Motor neuron (in vitro differentiated cells): ENCODE results near the gene ERF. TPM values are rescaled to one million over a fixed set of nuclear protein-coding genes. Genes with fewer than 3 reads are reported as not detected.
A peak's percentile ranks its signal among the peaks of the same experiment; 100 is the strongest.
"Not testable (repeated sequence)": the region's sequence is repeated elsewhere in the genome, so short reads cannot be mapped to it uniquely, and the experiment has no call there.

Experiments
- ATAC-seq, 8 experiments: fragments of 200-7000 bp; cut with Tn5 transposase; replicated peaks in 6 of 8; 2 replicates each; pipeline ENCODE4 v1.8.0; 2021; ENCODE audit warnings: mild to moderate bottlenecking in 8 of 8, moderate library complexity in 8 of 8
- H3K27ac ChIP-seq, 2 donors: fragments of 250-450 bp; sonication (Bioruptor Pico); 2 replicates each; pipeline ENCODE4 v1.9.0; 2021; ENCODE audit warnings: antibody characterized with exemption in 2 of 2, mild to moderate bottlenecking in 2 of 2, moderate library complexity in 1 of 2
- H3K4me1 ChIP-seq, 2 donors: fragments of 250-450 bp; sonication (Bioruptor Pico); replicated peaks in 1 of 2; 2 replicates each; pipeline ENCODE4 v1.6.1; 2021; ENCODE audit warnings: antibody characterized with exemption in 2 of 2, mild to moderate bottlenecking in 2 of 2, moderate library complexity in 1 of 2
- H3K4me3 ChIP-seq, 5 donors: fragments of 250-450 bp; sonication (Bioruptor Pico); 2 replicates each; pipeline ENCODE4 v1.9.0; 2021; ENCODE audit warnings: antibody characterized with exemption in 5 of 5, mild to moderate bottlenecking in 5 of 5, moderate library complexity in 4 of 5
- WGBS, 10 experiments: fragments of 450-650 bp; shearing (Covaris generic); methylation state at CpG; one replicate each; pipeline ENCODE4 v1.0.0; 2022; 5-methylcytosine and 5-hydroxymethylcytosine counted together
- in situ Hi-C, 9 experiments: fragments of 400-800 bp; cut with MboI; loops; one replicate each; pipeline ENCODE4 v1.15.0; 2021; ENCODE audit warnings: low sequenced_read_pairs in 9 of 9, low pct_unique_long_range_greater_than_20kb in 2 of 9; ENCODE audit not compliant: unreplicated experiment in 9 of 9
- total RNA-seq, 8 experiments: library from RNA; unstranded; fragments of 300-600 nt; gene quantifications; 2 replicates each; pipeline versions ENCODE4 v1.2.3 to v1.2.4, GENCODE V29; 2022

Gene ERF
- total RNA-seq, 8 experiments from 2014 or later: 8.4 to 55.4 (median 17.4) TPM

GRCh38 chr19:42268704-42269477 is 14.0 kb upstream of the ERF start, which contains the start of gene CIC:
CIC (plus strand) TSS chr19:42269252; CDS start chr19:42271784, 2,532 bp downstream.
- Histone ChIP-seq H3K27ac (peak within 1 kb of the TSS; percentile 99 to 100), H3K4me1 (peaks cover 9 to 10% of the 10 kb centered on the region in 2 donors), H3K4me3 (peak within 1 kb of the TSS; percentile 69 to 94 (median 81))
- WGBS, 10 experiments: 0% methylated on average over 1 to 7 of the region's 52 CpGs; no CpG with 5 or more reads in 6 of the 10 experiments
- ATAC-seq: peak; percentile 77 to 90 (median 90)
- in situ Hi-C loops: no loop called here

GRCh38 chr19:42268142-42268703 is 13.3 kb upstream of the ERF start:
- peak; percentile 63 to 76 (median 68) for ATAC-seq
- Histone ChIP-seq H3K27ac (peak overlapping the region; percentile 99 to 100), H3K4me3 (peak overlapping the region; percentile 69 to 94 (median 81)), H3K4me1 (peaks cover 9 to 10% of the 10 kb centered on the region in 2 donors)
- in situ Hi-C loops: no loop called here
- WGBS, 10 experiments: 0 to 2% (median 0%) methylated on average over 7 to 24 of the region's 46 CpGs; no CpG with 5 or more reads in 5 of the 10 experiments

- WGBS, 10 experiments: 0 to 27% (median 3%) methylated on average over 1 to 6 of the region's 13 CpGs; no CpG with 5 or more reads in 3 of the 10 experiments
- ATAC-seq: no peak
- H3K27ac ChIP-seq: peak overlapping the region; percentile 53 to 65
- in situ Hi-C loops: no loop called here
- peaks cover 9 to 10% of the 10 kb centered on the region in 2 donors for H3K4me1 ChIP-seq
- peak overlapping the region; percentile 69 to 94 (median 81) for H3K4me3 ChIP-seq
Measured at GRCh38 chr19:42267644-42268141, 12.8 kb upstream of the ERF start.

GRCh38 chr19:42266928-42267603 is 12.1 kb upstream of the ERF start:
- in situ Hi-C loops, ATAC-seq, H3K4me3 ChIP-seq: not testable (repeated sequence)
- peaks cover 9 to 10% of the 10 kb centered on the region in 2 donors for H3K4me1 ChIP-seq
- WGBS, 10 experiments: 74 to 100% (median 94%) methylated on average over 1 to 12 of the region's 25 CpGs; no CpG with 5 or more reads in 2 of the 10 experiments
- peak overlapping the region in 1 of 2 donors; percentile 65 for H3K27ac ChIP-seq

DNA sequence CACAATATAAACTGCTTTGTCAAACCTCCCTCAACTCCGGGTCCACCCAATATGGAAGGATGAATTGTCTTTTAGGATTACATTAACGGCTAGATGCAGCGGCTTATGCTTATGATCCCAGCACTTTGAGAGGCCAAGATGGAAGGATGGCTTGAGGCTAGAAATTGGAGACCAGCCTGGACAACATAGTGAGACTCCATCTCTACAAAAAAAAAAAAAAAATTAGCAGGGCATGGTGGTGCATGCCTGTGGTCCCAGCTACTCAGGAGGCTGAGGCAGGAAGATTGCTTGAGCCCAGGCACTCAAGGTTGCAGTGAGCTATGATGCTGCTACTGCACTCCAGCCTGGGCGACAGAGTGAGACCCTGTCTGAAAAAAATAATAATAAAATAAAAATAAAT is 11.2 kb upstream of the ERF start:
- H3K4me3 ChIP-seq, in situ Hi-C loops, ATAC-seq, H3K27ac ChIP-seq, H3K4me1 ChIP-seq: not testable (repeated sequence)
- WGBS, 10 experiments: 67 to 100% (median 89%) methylated on average over 1 to 4 of the region's 4 CpGs; no CpG with 5 or more reads in 2 of the 10 experiments

GRCh38 chr19:42261763-42262162 is 6.8 kb upstream of the ERF start:
- H3K27ac ChIP-seq: no peak overlapping the region
- in situ Hi-C loops: no loop called here
- no peak for ATAC-seq

GRCh38 chr19:42257842-42258241 is 2.9 kb upstream of the ERF start:
- in situ Hi-C loops, H3K4me3 ChIP-seq, H3K27ac ChIP-seq, ATAC-seq: not testable (repeated sequence)
- H3K4me1 ChIP-seq: peaks cover 5 to 11% of the 10 kb centered on the region in 2 donors
- WGBS, 10 experiments: 77 to 100% (median 100%) methylated on average over 1 to 2 of the region's 3 CpGs; no CpG with 5 or more reads in 3 of the 10 experiments

More at GRCh38 chr19:42261763-42262162, 6.8 kb upstream of the ERF start:
- WGBS, 10 experiments: 70 to 100% (median 92%) methylated on average over 1 to 3 of the region's 3 CpGs; no CpG with 5 or more reads in 4 of the 10 experiments
- Histone ChIP-seq H3K4me3 (no peak overlapping the region), H3K4me1 (no peaks in the 10 kb centered on the region)

DNA sequence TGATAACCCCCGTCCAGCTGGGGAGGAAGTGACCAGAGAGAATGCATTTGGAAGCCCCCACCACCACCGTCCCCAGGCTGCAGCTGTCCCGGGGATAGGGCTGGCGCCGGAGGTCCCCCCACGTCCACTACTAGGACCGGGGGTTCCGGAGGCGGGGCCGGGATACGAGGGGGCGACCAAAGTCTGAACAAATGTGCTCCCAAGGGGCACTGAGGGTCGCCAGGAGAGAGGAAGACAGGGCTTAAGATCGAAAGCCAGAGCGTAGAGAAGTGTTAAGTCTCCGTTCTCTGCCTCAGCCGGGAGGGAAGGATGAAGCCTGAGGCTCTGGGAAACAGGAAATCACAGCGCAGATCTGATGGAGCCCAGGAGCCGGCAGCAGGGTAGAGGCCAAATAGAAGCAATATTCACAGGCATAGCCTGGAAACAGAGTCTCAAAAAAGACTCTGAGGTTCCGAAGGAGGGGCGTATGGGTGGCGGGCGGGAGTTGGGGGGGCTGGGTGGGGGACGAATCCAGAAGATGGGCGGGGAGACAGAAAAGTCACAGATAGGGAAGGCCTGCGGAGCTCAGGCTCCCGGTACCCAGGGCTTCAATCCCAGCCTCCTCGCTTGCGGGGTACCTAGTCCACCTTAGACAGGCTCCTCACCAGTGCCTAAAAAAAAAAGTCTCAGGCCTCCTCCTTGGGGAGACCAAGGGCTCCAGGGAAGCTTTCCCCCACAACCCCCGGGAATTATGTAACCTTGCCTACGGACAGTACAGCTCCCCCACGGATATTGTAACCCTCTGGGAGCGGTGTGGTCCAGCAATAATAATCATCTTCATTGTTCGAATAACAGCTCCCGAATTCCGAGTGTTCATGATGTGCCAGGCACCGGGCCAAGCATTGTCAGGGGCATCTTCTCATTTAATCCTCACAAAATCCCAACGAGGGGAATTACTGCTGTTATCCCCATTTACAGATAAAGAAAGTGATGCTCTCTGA is 1.1 kb upstream of the ERF start:
- 0 to 46% (median 28%) methylated on average over 1 to 8 of the region's 38 CpGs; no CpG with 5 or more reads in 2 of the 10 experiments for WGBS, 10 experiments
- in situ Hi-C loops: no loop called here
- peak in 6 of 8 experiments; percentile 6 to 40 (median 11) for ATAC-seq
- Histone ChIP-seq H3K4me3 (peak overlapping the region; percentile 59 to 96 (median 72)), H3K27ac (peak overlapping the region; percentile 62 to 72), H3K4me1 (peaks cover 21 to 27% of the 10 kb centered on the region in 2 donors)

DNA sequence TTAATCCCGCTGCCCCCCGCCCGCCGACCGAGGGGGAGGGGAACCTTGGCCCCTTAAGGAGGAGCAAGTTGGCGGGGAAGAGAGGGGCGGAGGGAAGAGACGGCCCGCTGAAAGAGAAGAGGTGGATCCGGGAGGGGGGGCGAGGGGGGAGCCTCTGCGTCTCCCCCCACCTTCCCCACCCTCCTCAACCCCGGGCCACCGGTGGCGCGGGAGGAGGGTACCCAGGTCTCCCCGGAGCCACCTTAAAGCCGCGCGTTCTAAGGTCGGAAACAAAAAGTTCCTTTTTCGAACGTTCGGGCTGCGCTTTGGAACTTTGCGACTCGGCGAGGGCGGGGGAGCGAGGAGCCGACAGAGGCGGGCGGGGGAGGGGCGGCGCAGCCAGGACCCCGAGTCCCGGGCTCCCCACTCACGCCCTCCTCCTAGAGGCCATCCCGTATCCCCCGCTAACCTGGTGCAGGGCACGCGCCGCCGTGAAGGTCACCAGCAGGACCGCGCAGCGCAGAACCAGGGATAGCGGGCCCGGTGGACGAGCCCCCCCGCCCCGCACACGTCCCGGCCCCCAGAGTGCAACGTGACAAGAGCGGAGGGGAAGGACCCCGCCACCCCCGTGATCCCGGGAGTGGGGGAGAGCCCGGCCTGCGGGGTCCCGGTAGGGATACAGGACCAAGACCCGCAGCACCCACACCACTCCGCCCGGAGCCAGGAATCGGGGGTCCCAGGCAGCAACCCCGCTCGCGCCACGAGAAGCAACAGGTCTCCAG is 659 bp downstream of the ERF start:
- peak; percentile 1 to 34 (median 18) for ATAC-seq
- in situ Hi-C loops: no loop called here
- Histone ChIP-seq H3K4me1 (peaks cover 27 to 33% of the 10 kb centered on the region in 2 donors), H3K4me3 (peak overlapping the region; percentile 59 to 96 (median 72)), H3K27ac (peak overlapping the region; percentile 29 to 76)
- WGBS, 10 experiments: no CpG with 5 or more reads among the region's 70 CpGs

DNA sequence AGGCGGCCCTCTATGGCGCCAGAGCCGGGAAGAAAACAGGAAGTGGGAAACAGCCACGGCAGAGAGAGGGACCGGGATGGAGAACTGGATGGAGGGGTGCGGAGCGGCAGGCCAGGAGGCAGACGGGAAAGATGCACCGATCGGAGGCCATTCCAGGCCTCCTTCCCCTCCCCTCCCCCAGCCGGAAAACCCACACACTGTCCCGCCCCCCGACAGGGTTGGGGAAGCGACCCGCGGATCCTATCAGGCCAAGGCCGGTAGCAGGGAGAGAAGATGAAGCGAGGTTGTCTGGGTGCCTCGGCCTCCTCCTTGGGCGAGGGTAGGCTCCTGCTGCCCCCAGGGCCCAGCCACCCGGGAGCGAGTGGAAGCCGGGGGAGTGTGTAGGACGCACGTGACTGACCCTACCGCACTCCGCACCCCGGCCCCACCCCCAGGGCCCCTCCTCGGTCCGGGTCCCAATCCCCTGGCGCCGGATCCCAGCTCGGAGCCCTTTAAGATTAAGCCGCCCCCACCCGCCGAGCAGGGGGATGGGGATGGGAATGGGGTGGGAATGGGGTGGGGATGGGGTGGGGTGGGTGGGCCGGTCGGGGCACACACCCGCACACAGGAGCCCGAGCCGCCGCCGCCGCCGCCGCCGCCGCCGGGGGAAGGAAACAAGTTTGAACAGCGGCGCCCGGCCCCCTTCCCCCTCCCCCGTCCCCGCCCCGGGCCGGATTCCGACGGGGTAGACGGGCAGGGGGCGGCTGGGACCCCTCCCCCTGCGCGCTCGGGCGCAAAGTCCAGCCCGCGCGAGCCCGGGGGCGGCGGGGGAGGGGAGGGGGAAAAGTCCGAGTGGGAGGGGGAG is 1.5 kb downstream of the ERF start:
- Histone ChIP-seq H3K4me3 (peak overlapping the region; percentile 59 to 96 (median 72)), H3K4me1 (peaks cover 27 to 33% of the 10 kb centered on the region in 2 donors), H3K27ac (peak overlapping the region; percentile 76 to 90)
- in situ Hi-C loops: no loop called here
- peak; percentile 1 to 23 (median 4) for ATAC-seq
- WGBS, 10 experiments: 0% methylated on average over 1 to 4 of the region's 71 CpGs; no CpG with 5 or more reads in 7 of the 10 experiments
